ENCODE data around the gene CLCN2. TPM values are rescaled to one million over a fixed set of nuclear protein-coding genes. Genes with fewer than 3 reads are reported as not detected.

Gene CLCN2
- polyA plus RNA-seq, 1 donor from 2014 or later: 13.4 TPM

DNA sequence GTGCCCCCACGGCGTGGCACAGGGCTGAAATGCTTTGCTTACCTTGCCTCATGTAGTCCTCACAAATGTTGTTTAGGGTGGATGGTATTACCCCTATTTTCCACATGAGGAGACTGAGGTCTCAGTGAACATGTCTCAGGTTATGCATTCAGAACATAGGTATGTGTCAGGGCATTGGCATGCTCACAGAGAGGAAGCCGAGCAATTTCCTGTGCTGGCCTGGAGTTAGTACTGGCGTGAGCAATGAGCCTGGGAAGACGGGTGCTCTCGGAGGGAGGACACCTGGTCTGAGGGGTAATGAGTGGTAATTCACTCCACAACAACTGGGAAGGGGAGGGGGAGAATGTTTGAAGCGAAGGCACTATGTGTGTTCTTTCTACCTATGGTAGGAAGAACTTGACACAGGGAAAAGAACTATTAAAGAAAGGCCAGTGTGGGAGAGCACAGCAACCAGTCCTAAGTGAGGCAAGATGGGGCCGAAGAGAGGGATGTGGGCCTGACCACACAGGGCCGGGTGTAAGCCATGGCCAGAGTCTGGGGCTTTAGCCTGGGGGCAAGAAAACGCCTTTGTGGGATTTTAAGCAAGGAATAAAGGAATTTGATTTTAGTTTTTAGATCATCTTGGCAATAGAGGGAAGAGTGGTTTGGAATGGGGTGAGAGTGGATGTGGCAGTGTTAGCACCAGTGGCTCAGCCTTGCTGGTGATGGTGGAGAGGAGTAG, 28.9 kb downstream of the CLCN2 start:
- Histone ChIP-seq H3K9ac (ENCODE audit: low read length) (no peak overlapping the region), H2AFZ (ENCODE audit: low read depth, low read length) (no peak overlapping the region), H3K9me2 (ENCODE audit: insufficient read depth, low read length) (no peaks in the 10 kb centered on the region), H4K20me1 (ENCODE audit: insufficient read depth) (no peaks in the 10 kb centered on the region), H3K36me3 (ENCODE audit: insufficient read depth, low read length) (no peaks in the 10 kb centered on the region), H3K79me2 (replicated peaks; ENCODE audit: insufficient read depth, low read length) (peaks cover 11% of the 10 kb centered on the region), H3K4me3 (ENCODE audit: low read length) (no peak overlapping the region), H3K27me3 (ENCODE audit: insufficient read depth, low read depth, low read length) (no peaks in the 10 kb centered on the region), H3K9me3 (ENCODE audit: low read length) (no peaks in the 10 kb centered on the region), H3K27ac (ENCODE audit: low read length) (no peak overlapping the region), H3F3A (ENCODE audit: insufficient read depth, low read length, poor library complexity, severe bottlenecking) (peaks cover 10% of the 10 kb centered on the region), H3K4me2 (ENCODE audit: low read length) (no peak overlapping the region)
- TF ChIP-seq MXI1 (conservative IDR thresholded peaks at IDR 0.05; ENCODE audit: poor library complexity, severe bottlenecking) (no peak), SMC3 (conservative IDR thresholded peaks at IDR 0.05; ENCODE audit: poor library complexity) (no peak), REST (IDR thresholded peaks at IDR 0.05; ENCODE audit: borderline replicate concordance) (no peak), EP300 (conservative IDR thresholded peaks at IDR 0.05; ENCODE audit: poor library complexity, severe bottlenecking) (no peak), RAD21 (conservative IDR thresholded peaks at IDR 0.05) (no peak), TAF1 (IDR thresholded peaks at IDR 0.05; ENCODE audit: low read depth) (no peak), CTCF (IDR thresholded peaks at IDR 0.05; ENCODE audit: poor library complexity, severe bottlenecking) (no peak), POLR2AphosphoS5 (IDR thresholded peaks at IDR 0.05) (no peak), EZH2 (IDR thresholded peaks at IDR 0.05; ENCODE audit: borderline replicate concordance, insufficient read depth, low read length, poor library complexity, severe bottlenecking) (no peak)

DNA sequence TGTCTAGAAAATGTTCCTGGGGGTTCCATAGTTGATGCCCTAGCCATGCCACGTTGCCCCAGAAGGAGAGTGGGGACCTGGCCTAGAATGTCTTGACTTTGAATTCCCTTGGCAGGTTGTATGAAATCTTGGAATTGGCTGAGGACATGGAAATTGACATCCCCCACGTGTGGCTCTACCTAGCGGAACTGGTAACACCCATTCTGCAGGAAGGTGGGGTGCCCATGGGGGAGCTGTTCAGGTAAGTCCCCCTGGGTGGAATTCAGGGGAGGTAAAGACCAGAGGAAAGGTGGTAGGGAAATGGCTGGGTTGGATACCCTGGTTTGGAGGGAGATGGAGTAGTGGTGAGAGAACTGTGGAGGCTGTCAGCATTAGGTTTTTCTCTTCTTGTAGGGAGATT, 32.9 kb downstream of the CLCN2 start:
- Histone ChIP-seq H3K79me2 (replicated peaks; ENCODE audit: insufficient read depth, low read length) (no peaks in the 10 kb centered on the region), H3K4me3 (ENCODE audit: low read length) (no peak overlapping the region), H3F3A (ENCODE audit: insufficient read depth, low read length, poor library complexity, severe bottlenecking) (no peaks in the 10 kb centered on the region), H3K27me3 (ENCODE audit: insufficient read depth, low read depth, low read length) (no peaks in the 10 kb centered on the region), H3K36me3 (ENCODE audit: insufficient read depth, low read length) (peaks cover 4% of the 10 kb centered on the region), H3K9ac (ENCODE audit: low read length) (no peak overlapping the region), H3K4me2 (ENCODE audit: low read length) (no peak overlapping the region), H3K27ac (ENCODE audit: low read length) (no peak overlapping the region), H3K9me2 (ENCODE audit: insufficient read depth, low read length) (no peaks in the 10 kb centered on the region), H4K20me1 (ENCODE audit: insufficient read depth) (no peaks in the 10 kb centered on the region), H3K9me3 (ENCODE audit: low read length) (no peaks in the 10 kb centered on the region), H2AFZ (ENCODE audit: low read depth, low read length) (no peak overlapping the region)
- no peak for TF ChIP-seq CTCF (IDR thresholded peaks at IDR 0.05; ENCODE audit: poor library complexity, severe bottlenecking)
- TF ChIP-seq RAD21 (conservative IDR thresholded peaks at IDR 0.05): no peak
- TF ChIP-seq REST (IDR thresholded peaks at IDR 0.05; ENCODE audit: borderline replicate concordance): no peak
- no peak for TF ChIP-seq EZH2 (IDR thresholded peaks at IDR 0.05; ENCODE audit: borderline replicate concordance, insufficient read depth, low read length, poor library complexity, severe bottlenecking)
- no peak for TF ChIP-seq EP300 (conservative IDR thresholded peaks at IDR 0.05; ENCODE audit: poor library complexity, severe bottlenecking)
- TF ChIP-seq POLR2AphosphoS5 (IDR thresholded peaks at IDR 0.05): no peak
